Lower leg skin (tissue), 4 donors: ENCODE results near the gene NACC1. TPM values are rescaled to one million over a fixed set of nuclear protein-coding genes. Genes with fewer than 3 reads are reported as not detected.

Experiments used
- DNase-seq, 2 donors: peaks; one replicate each; pipeline ENCODE4 v3.0.0-alpha.2; 2019; ENCODE audit warnings: low spot score in 2 of 2
- H3K4me3 ChIP-seq: fragments of 200-600 bp; sonication (generic); 2 replicates; pipeline ENCODE4 v1.5.1; 2017; ENCODE audit warnings: mild to moderate bottlenecking, low read depth; ENCODE audit not compliant: poor library complexity, severe bottlenecking
- POLR2A ChIP-seq, 2 donors: fragments of 450-650 bp; IDR thresholded peaks; one replicate each; pipeline ENCODE4 v1.6.1; 2016 to 2017; ENCODE audit warnings: antibody characterized with exemption in 2 of 2, mild to moderate bottlenecking in 1 of 2, moderate library complexity in 1 of 2
- WGBS, 2 donors: methylation state at CpG; one replicate each; pipeline ENCODE4 v1.1.5; 2018; 5-methylcytosine and 5-hydroxymethylcytosine counted together
- intact Hi-C: fragments of 100-400 bp; cut with DNase I; formaldehyde crosslinking; loops from one replicate; pipeline ENCODE4 v1.15.0; 2023; ENCODE audit warnings: low total_unique reads
- total RNA-seq, 4 donors: library from RNA; depleted of rRNA; stranded (reverse); fragments of >200 nt; gene quantifications; one replicate each; pipeline ENCODE4 v1.1.0, GENCODE V29; 2016
- TF ChIP-seq, protein P1 (sequence below), 3 donors: fragments of 450-650 bp; IDR thresholded peaks; one replicate each; pipeline ENCODE4 v1.5.1; 2016; ENCODE audit warnings: antibody characterized with exemption in 3 of 3, mild to moderate bottlenecking in 3 of 3, moderate library complexity in 2 of 3

NACC1 gene
- total RNA-seq, 4 donors from 2014 or later, result 21.4 to 46.1 (median 39.8) TPM

DNA sequence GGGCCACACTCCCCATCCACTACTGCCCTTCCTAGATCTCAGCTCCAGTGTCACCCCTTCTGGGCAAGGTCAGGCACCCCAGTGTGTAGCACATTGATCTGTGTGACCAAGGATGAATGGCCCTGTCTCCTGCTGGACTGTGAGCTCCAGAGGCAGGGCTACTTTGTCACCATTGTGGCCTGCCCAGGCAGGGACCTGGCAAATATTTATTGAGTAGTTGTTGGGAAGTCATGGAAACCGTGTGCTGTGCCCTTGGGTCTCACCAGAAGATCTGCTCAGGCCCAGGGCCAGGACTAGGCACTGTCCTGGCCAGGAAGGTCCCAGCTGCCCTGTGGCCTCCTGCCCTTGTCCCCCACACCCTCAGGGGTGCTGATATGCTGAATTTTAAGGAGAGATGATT, 10.5 kb downstream of the NACC1 start:
- WGBS, 2 donors, result 50 to 67% methylated on average over 1 of the region's 1 CpG
- no peak overlapping the region for H3K4me3 ChIP-seq
- DNase-seq, result no peak
- intact Hi-C loops, result no loop called here
- TF ChIP-seq POLR2A (IDR thresholded peaks at IDR 0.05), result no peak
- TF ChIP-seq, protein P1, sequence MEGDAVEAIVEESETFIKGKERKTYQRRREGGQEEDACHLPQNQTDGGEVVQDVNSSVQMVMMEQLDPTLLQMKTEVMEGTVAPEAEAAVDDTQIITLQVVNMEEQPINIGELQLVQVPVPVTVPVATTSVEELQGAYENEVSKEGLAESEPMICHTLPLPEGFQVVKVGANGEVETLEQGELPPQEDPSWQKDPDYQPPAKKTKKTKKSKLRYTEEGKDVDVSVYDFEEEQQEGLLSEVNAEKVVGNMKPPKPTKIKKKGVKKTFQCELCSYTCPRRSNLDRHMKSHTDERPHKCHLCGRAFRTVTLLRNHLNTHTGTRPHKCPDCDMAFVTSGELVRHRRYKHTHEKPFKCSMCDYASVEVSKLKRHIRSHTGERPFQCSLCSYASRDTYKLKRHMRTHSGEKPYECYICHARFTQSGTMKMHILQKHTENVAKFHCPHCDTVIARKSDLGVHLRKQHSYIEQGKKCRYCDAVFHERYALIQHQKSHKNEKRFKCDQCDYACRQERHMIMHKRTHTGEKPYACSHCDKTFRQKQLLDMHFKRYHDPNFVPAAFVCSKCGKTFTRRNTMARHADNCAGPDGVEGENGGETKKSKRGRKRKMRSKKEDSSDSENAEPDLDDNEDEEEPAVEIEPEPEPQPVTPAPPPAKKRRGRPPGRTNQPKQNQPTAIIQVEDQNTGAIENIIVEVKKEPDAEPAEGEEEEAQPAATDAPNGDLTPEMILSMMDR (IDR thresholded peaks at IDR 0.05), result no peak

DNA sequence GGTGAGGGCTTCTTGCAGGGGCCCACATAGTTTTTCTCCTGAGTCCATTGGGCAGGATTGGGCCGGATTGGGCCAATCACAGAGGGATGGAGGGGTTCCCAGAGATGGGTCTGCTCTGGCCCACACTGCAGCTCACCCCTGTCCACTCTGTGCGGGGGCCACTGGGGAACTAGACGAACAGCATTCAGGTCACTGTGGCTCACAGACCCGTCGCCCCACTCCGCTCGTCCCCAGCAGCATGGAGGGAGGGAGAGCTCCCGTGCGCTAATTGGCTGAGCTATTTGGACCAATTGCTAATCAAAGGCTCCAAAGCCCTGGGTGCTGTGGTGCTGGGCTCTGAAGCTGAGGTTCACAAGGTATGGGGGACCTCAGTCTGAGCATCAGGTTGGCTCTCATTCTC, 11.3 kb downstream of the NACC1 start:
- no peak for DNase-seq
- TF ChIP-seq, protein P1 (IDR thresholded peaks at IDR 0.05), result no peak
- no peak for TF ChIP-seq POLR2A (IDR thresholded peaks at IDR 0.05)
- 93 to 95% methylated on average over 9 of the region's 9 CpGs for WGBS, 2 donors
- intact Hi-C loops, result no loop called here
- H3K4me3 ChIP-seq, result no peak overlapping the region

DNA sequence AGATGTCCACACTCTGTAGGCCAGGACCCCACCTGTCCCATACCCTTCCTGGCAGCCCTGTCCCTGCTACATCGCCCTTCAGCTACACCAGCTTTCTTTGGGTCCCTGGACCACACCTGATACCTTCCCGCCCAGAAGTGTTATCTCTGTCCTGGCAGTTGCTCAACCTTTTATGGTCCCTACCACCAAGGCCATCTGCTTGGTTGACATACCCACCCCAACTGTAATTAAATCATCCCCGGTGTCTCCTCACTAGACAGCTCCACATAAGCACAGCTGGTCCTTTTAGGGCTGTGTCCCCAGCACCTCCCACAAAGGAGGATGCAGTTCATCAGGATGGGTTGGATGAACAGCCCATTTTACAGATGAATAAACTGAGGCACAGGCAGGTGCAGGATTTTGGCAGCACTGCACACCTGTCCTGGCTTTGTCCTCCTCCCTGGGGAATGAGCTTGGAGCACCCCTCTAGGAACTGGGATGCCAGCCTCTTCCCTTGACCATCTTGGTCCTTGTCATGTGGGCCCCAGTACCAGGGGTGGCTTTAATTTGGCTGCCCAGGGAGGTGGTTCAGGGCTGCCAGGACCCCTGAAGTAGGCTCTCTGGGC, 12.9 kb downstream of the NACC1 start:
- no peak for DNase-seq
- WGBS, 2 donors, result 87 to 88% methylated on average over 3 of the region's 3 CpGs
- TF ChIP-seq, protein P1 (IDR thresholded peaks at IDR 0.05), result no peak
- TF ChIP-seq POLR2A (IDR thresholded peaks at IDR 0.05), result no peak
- no peak overlapping the region for H3K4me3 ChIP-seq
- intact Hi-C loops, result no loop called here

DNA sequence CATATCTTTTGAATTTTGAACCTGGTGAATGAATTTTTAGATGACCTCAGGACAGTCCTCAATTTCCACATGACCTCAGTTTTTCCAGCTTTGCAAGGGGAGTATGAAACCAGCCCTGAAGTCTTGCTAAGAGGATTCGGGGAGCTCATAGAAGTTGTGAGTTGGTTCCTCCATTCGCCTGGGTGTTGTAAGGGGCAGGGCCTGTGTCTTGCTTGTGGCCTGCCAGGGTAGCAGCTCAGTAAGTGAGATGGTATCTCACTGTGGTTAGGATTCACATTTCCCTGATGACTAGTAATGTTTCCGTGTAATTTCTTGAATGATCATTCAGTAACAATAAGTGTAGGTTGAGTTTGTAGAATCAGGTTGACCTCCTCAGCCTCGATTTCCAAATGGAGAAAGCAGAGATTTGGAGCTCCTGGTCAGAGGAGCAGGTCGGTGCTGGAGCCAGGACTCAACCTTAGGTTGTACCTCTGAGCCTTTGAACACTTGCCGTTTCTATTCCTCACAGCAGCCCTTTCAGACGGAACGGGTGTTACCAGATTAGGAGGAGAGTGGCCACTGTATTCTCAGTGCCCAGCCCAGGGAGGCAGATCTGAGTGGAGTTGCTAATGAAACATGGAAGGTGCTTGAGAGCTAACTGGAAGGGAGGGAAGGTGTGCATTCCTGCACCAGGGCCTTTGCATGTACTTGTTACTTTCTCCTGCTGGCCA, 14.6 kb downstream of the NACC1 start:
- DNase-seq, result no peak
- WGBS, 2 donors, result 68 to 74% methylated on average over 8 of the region's 8 CpGs
- intact Hi-C loops, result no loop called here
- TF ChIP-seq POLR2A (IDR thresholded peaks at IDR 0.05), result no peak
- TF ChIP-seq, protein P1 (IDR thresholded peaks at IDR 0.05), result no peak
- H3K4me3 ChIP-seq, result no peak overlapping the region

DNA sequence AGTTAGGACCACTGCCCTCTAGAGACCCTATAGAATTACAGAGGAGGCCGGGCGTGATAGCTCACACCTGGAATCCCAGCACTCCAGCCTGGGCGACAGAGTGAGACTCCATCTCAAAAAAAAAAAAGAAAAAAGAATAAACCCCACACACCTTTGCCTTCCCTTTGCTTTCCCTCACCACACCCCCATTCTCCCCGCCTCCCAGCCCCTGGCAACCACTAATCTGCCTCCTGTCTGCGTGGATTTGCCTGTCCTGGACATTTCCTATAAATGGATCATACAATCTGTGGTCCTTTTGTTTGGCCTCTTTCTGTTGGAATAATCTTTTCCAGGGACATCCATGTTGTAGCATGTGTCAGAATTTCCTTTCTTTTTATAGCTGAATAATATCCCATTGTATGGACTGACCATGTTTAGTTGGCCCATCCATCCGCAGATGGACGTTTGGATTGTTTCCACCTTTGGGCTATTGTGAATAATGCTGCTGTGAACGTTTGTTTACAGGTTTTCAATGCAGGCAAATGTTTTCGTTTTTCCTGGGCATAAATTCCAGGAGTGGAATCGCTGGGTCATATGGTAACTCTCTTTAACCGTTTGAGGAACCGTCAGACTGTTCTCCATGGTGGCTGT, 15.3 kb downstream of the NACC1 start:
- no peak for TF ChIP-seq POLR2A (IDR thresholded peaks at IDR 0.05)
- TF ChIP-seq, protein P1 (IDR thresholded peaks at IDR 0.05), result no peak
- WGBS, 2 donors, result 69 to 74% methylated on average over 12 of the region's 12 CpGs
- no peak for DNase-seq
- intact Hi-C loops, result no loop called here
- no peak overlapping the region for H3K4me3 ChIP-seq
